Neutrophil (primary cell): ENCODE measurements around the gene NAALADL2.
"Not testable (repeated sequence)": the region's sequence is repeated elsewhere in the genome, so short reads cannot be mapped to it uniquely, and the experiment has no call there.

Experiments
- H3K27ac ChIP-seq: fragments of 200-600 bp; sonication (generic); 2 replicates; pipeline ENCODE4 v1.5.1; 2016; ENCODE audit warnings: mild to moderate bottlenecking, moderate library complexity
- H3K27me3 ChIP-seq: fragments of 200-600 bp; sonication (generic); 2 replicates; pipeline ENCODE4 v1.6.0; 2016; ENCODE audit warnings: mild to moderate bottlenecking
- H3K36me3 ChIP-seq: fragments of 200-600 bp; sonication (generic); 2 replicates; pipeline ENCODE4 v1.5.1; 2017
- H3K4me1 ChIP-seq, 2 experiments: fragments of 200-600 bp in 1 of 2; sonication (generic) in 1 of 2; 1 replicate in 1 of 2; 2 replicates in 1 of 2; pipeline versions ENCODE4 v1.5.1 to v1.6.1; 2013 to 2016; ENCODE audit warnings: low read depth in 1 of 2, low read length in 1 of 2, mild to moderate bottlenecking in 1 of 2, moderate library complexity in 1 of 2; ENCODE audit not compliant: control insufficient read depth in 1 of 2, insufficient read depth in 1 of 2
- H3K4me3 ChIP-seq, 2 experiments: fragments of 200-600 bp in 1 of 2; sonication (generic) in 1 of 2; 1 replicate in 1 of 2; 2 replicates in 1 of 2; pipeline ENCODE4 v1.5.1; 2013 to 2016; ENCODE audit warnings: low read depth in 1 of 2, low read length in 1 of 2, mild to moderate bottlenecking in 1 of 2, moderate library complexity in 1 of 2
- H3K9me3 ChIP-seq: fragments of 200-600 bp; sonication (generic); 2 replicates; pipeline ENCODE4 v1.5.1; 2016
- CTCF ChIP-seq: fragments of 200-600 bp; sonication (generic); IDR thresholded peaks from 2 replicates; pipeline ENCODE4 v1.5.1; 2016; ENCODE audit warnings: antibody characterized with exemption

Gene NAALADL2

GRCh38 chr3:175770426-175770825 is 911.3 kb downstream of the NAALADL2 start:
- H3K4me3 ChIP-seq = no peak overlapping the region
- no peaks in the 10 kb centered on the region for H3K27me3 ChIP-seq
- no peaks in the 10 kb centered on the region for H3K9me3 ChIP-seq
- no peaks in the 10 kb centered on the region for H3K4me1 ChIP-seq
- no peaks in the 10 kb centered on the region for H3K36me3 ChIP-seq
- no peak overlapping the region for H3K27ac ChIP-seq
- TF ChIP-seq CTCF = no peak

GRCh38 chr3:175777495-175777894 is 918.4 kb downstream of the NAALADL2 start:
- no peaks in the 10 kb centered on the region for H3K9me3 ChIP-seq
- H3K27me3 ChIP-seq = no peaks in the 10 kb centered on the region
- H3K36me3 ChIP-seq = no peaks in the 10 kb centered on the region
- TF ChIP-seq CTCF = no peak
- H3K4me1 ChIP-seq = no peaks in the 10 kb centered on the region
- H3K4me3 ChIP-seq = no peak overlapping the region
- H3K27ac ChIP-seq = no peak overlapping the region

- Histone ChIP-seq H3K27ac (no peak overlapping the region), H3K4me3 (no peak overlapping the region), H3K27me3 (no peaks in the 10 kb centered on the region), H3K4me1 (no peaks in the 10 kb centered on the region), H3K36me3 (no peaks in the 10 kb centered on the region), H3K9me3 (no peaks in the 10 kb centered on the region)
- TF ChIP-seq CTCF = no peak
These were observed 918.8 kb downstream of the NAALADL2 start for GRCh38 chr3:175777965-175778364.

GRCh38 chr3:175778994-175779393 is 919.9 kb downstream of the NAALADL2 start:
- H3K4me3 ChIP-seq = no peak overlapping the region
- no peak overlapping the region for H3K27ac ChIP-seq
- no peaks in the 10 kb centered on the region for H3K27me3 ChIP-seq
- no peaks in the 10 kb centered on the region for H3K4me1 ChIP-seq
- no peaks in the 10 kb centered on the region for H3K9me3 ChIP-seq
- TF ChIP-seq CTCF = no peak
- H3K36me3 ChIP-seq = no peaks in the 10 kb centered on the region

- H3K4me3 ChIP-seq, H3K9me3 ChIP-seq, H3K36me3 ChIP-seq, H3K27ac ChIP-seq, H3K27me3 ChIP-seq, H3K4me1 ChIP-seq: not testable (repeated sequence)
These were observed 928.0 kb downstream of the NAALADL2 start for GRCh38 chr3:175787109-175787508.

- TF ChIP-seq CTCF = no peak
These were observed 933.1 kb downstream of the NAALADL2 start for GRCh38 chr3:175792245-175792644.

More at GRCh38 chr3:175792245-175792644, 933.1 kb downstream of the NAALADL2 start:
- Histone ChIP-seq H3K9me3 (no peaks in the 10 kb centered on the region), H3K27ac (no peak overlapping the region), H3K27me3 (no peaks in the 10 kb centered on the region), H3K4me1 (no peaks in the 10 kb centered on the region), H3K36me3 (no peaks in the 10 kb centered on the region), H3K4me3 (no peak overlapping the region)
